Upper lobe of left lung (tissue), 4 donors: ENCODE data around the gene RAI14.

Source experiments
- POLR2A ChIP-seq, 4 donors: fragments of 450-650 bp; IDR thresholded peaks; one replicate each; pipeline ENCODE4 v1.5.1; 2016 to 2017; ENCODE audit warnings: antibody characterized with exemption in 4 of 4, mild to moderate bottlenecking in 2 of 4
- POLR2AphosphoS5 ChIP-seq, 2 donors: sonication (generic); formaldehyde crosslinking; IDR thresholded peaks; one replicate each; pipeline ENCODE4 v1.5.1; 2017; ENCODE audit warnings: antibody characterized with exemption in 2 of 2
- TF ChIP-seq, protein P1 (sequence below), 6 experiments: fragments of 450-650 bp in 4 of 6; fragments of 200-600 bp in 2 of 6; sonication (generic) in 2 of 6; IDR thresholded peaks; one replicate each; pipeline ENCODE4 v1.5.1; 2016 to 2019; ENCODE audit warnings: antibody characterized with exemption in 6 of 6

DNA sequence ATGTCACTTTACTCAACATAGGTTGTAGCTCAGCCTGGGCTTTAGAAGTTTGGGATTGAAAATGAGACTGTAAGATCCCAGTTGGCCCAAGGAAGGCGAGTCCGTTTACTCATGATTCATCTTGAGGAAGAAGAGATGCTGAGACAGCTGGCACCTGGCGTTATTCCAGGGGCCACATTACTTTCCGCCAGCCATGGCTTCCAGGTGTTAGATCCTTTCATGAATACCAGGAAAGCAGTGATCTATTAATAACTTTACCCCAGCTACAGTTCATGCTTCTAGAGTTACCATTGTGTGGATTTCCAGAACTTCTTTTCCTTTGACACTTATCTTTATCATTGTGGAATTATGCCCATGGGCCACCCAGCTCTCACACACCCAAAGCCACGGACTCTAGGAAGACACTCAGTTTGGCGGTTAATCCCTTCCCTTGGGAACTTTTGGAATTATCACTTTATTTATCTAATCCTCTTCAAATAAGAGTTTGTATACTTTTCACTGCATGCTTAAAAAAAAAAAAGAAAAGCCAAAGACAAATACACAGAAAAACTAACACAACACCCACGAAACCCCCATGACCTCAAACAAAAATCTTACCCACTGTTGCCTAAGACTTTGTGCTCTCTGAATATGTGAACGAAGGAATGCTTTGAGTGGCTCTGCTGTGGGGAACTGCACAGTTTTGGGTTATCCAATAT is 26.9 kb downstream of the RAI14 start:
- TF ChIP-seq POLR2AphosphoS5 (IDR thresholded peaks at IDR 0.05) (no peak), POLR2A (IDR thresholded peaks at IDR 0.05) (no peak)
- TF ChIP-seq, protein P1, sequence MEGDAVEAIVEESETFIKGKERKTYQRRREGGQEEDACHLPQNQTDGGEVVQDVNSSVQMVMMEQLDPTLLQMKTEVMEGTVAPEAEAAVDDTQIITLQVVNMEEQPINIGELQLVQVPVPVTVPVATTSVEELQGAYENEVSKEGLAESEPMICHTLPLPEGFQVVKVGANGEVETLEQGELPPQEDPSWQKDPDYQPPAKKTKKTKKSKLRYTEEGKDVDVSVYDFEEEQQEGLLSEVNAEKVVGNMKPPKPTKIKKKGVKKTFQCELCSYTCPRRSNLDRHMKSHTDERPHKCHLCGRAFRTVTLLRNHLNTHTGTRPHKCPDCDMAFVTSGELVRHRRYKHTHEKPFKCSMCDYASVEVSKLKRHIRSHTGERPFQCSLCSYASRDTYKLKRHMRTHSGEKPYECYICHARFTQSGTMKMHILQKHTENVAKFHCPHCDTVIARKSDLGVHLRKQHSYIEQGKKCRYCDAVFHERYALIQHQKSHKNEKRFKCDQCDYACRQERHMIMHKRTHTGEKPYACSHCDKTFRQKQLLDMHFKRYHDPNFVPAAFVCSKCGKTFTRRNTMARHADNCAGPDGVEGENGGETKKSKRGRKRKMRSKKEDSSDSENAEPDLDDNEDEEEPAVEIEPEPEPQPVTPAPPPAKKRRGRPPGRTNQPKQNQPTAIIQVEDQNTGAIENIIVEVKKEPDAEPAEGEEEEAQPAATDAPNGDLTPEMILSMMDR (IDR thresholded peaks at IDR 0.05), result no peak
